NCI-H1048 (cell line): ENCODE measurements around the gene EXOC6.
"Not testable (repeated sequence)": the region's sequence is repeated elsewhere in the genome, so short reads cannot be mapped to it uniquely, and the experiment has no call there.

Source experiments
- DNase-seq: peaks from one replicate; lab custom pipeline; 2025; lab: John Stamatoyannopoulos, UW

Gene EXOC6

GRCh38 chr10:92880233-92880861 is 32.0 kb downstream of the EXOC6 start:
- no peak for DNase-seq

- DNase-seq: no peak
These were observed 32.6 kb downstream of the EXOC6 start for GRCh38 chr10:92880917-92881316.

GRCh38 chr10:92886334-92886961 is 38.1 kb downstream of the EXOC6 start:
- no peak for DNase-seq

GRCh38 chr10:92890471-92890870 is 42.2 kb downstream of the EXOC6 start:
- DNase-seq: no peak

- DNase-seq: no peak
These were observed 43.8 kb downstream of the EXOC6 start for GRCh38 chr10:92891885-92892690.

GRCh38 chr10:92892691-92893054 is 44.4 kb downstream of the EXOC6 start:
- DNase-seq: no peak

- DNase-seq: no peak
These were observed 45.8 kb downstream of the EXOC6 start for GRCh38 chr10:92894081-92894655.

GRCh38 chr10:92897916-92898315 is 49.6 kb downstream of the EXOC6 start:
- DNase-seq: no peak

- DNase-seq: no peak
These were observed 53.5 kb downstream of the EXOC6 start for GRCh38 chr10:92901819-92902251.

GRCh38 chr10:92903633-92904032 is 55.3 kb downstream of the EXOC6 start:
- no peak for DNase-seq

- no peak for DNase-seq
These were observed 59.0 kb downstream of the EXOC6 start for GRCh38 chr10:92907280-92907679.

- not testable (repeated sequence) for DNase-seq
These were observed 64.3 kb downstream of the EXOC6 start for GRCh38 chr10:92912631-92913030.

GRCh38 chr10:92913973-92914372 is 65.7 kb downstream of the EXOC6 start:
- DNase-seq: no peak

- peak; percentile 14 for DNase-seq
These were observed 66.4 kb downstream of the EXOC6 start for GRCh38 chr10:92914478-92915325.

- DNase-seq: no peak
These were observed 67.6 kb downstream of the EXOC6 start for GRCh38 chr10:92915892-92916291.

- no peak for DNase-seq
These were observed 68.1 kb downstream of the EXOC6 start for GRCh38 chr10:92916433-92916832.

- DNase-seq: no peak
These were observed 70.3 kb downstream of the EXOC6 start for GRCh38 chr10:92918603-92919002.

GRCh38 chr10:92920866-92921265 is 72.5 kb downstream of the EXOC6 start:
- DNase-seq: no peak

GRCh38 chr10:92923416-92923815 is 75.1 kb downstream of the EXOC6 start:
- DNase-seq: no peak

- DNase-seq: no peak
These were observed 81.6 kb downstream of the EXOC6 start for GRCh38 chr10:92929896-92930295.

GRCh38 chr10:92931597-92931996 is 83.3 kb downstream of the EXOC6 start:
- no peak for DNase-seq

GRCh38 chr10:92937876-92938275 is 89.6 kb downstream of the EXOC6 start:
- DNase-seq: no peak
